K562 (cell line): ENCODE measurements around the gene ACRBP. TPM values are rescaled to one million over a fixed set of nuclear protein-coding genes. Genes with fewer than 3 reads are reported as not detected.

Source experiments
- ATAC-seq: fragments of 200-7000 bp; cut with Tn5 transposase; 3 replicates; pipeline ENCODE4 v1.9.1; 2020; ENCODE audit warnings: moderate library complexity
- BruUV-seq: library from RNA; stranded (reverse); fragments of 400-500 nt; replicated peaks from 2 replicates; lab custom pipeline; 2021; lab: Mats Ljungman, UMichigan
- CTCF ChIA-PET: fragments of 300-600 bp; formaldehyde crosslinking; extraction: SDS; loops from one replicate; lab custom pipeline; 2021; ENCODE audit warnings: low intra/inter-chr PET ratio; lab: Yijun Ruan, JAX
- POLR2A ChIA-PET: fragments of 300-600, 350-650 bp; sonication (Branson Sonifier 250); formaldehyde crosslinking; extraction: SDS; loops from one replicate; lab custom pipeline; 2021; ENCODE audit warnings: antibody characterized with exemption, inconsistent platforms; lab: Yijun Ruan, JAX
- DNase-seq, 4 experiments: peaks; one replicate each; pipeline versions ENCODE4 v3.0.0 to v3.0.0-alpha.2; 2011 to 2018; ENCODE audit warnings: low spot score in 3 of 4, mixed read lengths in 3 of 4; ENCODE audit errors: extremely low read depth in 1 of 4
- FAIRE-seq: peaks from 2 replicates; lab custom pipeline; 2011; peaks lifted over from hg19 to GRCh38; lab: Jason Lieb, UNC
- H2AFZ ChIP-seq: 2 replicates; pipeline ENCODE4 v1.6.0; 2011; ENCODE audit warnings: low read depth, low read length, control low read depth, inconsistent platforms
- H3K27ac ChIP-seq: fragments of 200-600 bp; 3 replicates; pipeline ENCODE4 v1.8.0; 2011; ENCODE audit warnings: low read depth, mild to moderate bottlenecking, control low read depth, inconsistent platforms, low read length, moderate library complexity, mixed read lengths; ENCODE audit errors: extremely low read depth
- H3K27me3 ChIP-seq, 2 experiments: fragments of 300-600 bp in 1 of 2; 2 replicates in 1 of 2; 3 replicates in 1 of 2; pipeline versions ENCODE4 v1.6.0 to v1.8.0; 2011; ENCODE audit warnings: inconsistent platforms in 2 of 2, low read length in 2 of 2, mild to moderate bottlenecking in 1 of 2, mixed read lengths in 1 of 2, moderate library complexity in 1 of 2; ENCODE audit not compliant: control insufficient read depth in 2 of 2, insufficient read depth in 2 of 2
- H3K36me3 ChIP-seq: fragments of 300-600 bp; 3 replicates; pipeline ENCODE4 v1.8.0; 2011; ENCODE audit warnings: mild to moderate bottlenecking, low read length, inconsistent platforms; ENCODE audit not compliant: control insufficient read depth, insufficient read depth
- H3K4me1 ChIP-seq, 2 experiments: fragments of 200-600 bp in 1 of 2; replicated peaks in 1 of 2; 2 replicates in 1 of 2; 3 replicates in 1 of 2; pipeline versions ENCODE4 v1.5.1 to v1.8.0; 2011; ENCODE audit warnings: inconsistent platforms in 2 of 2, low read length in 2 of 2, mild to moderate bottlenecking in 1 of 2, mixed read lengths in 1 of 2, moderate library complexity in 1 of 2; ENCODE audit not compliant: control insufficient read depth in 2 of 2, insufficient read depth in 2 of 2
- H3K4me2 ChIP-seq: 2 replicates; pipeline ENCODE4 v1.6.1; 2011; ENCODE audit warnings: low read length, control low read depth, inconsistent platforms, mixed read lengths; ENCODE audit not compliant: insufficient read depth
- H3K4me3 ChIP-seq: fragments of 200-600 bp; sonication (generic), shearing (Covaris generic); 2 replicates; pipeline ENCODE4 v1.5.1; 2016; ENCODE audit warnings: control low read depth, inconsistent platforms
- H3K79me2 ChIP-seq: fragments of 200-600 bp; 3 replicates; pipeline ENCODE4 v1.8.0; 2011; ENCODE audit warnings: low read length, inconsistent platforms; ENCODE audit not compliant: control insufficient read depth, insufficient read depth
- H3K9ac ChIP-seq, 2 experiments: 2 replicates each; pipeline versions ENCODE4 v1.6.0 to v1.6.1; 2011; ENCODE audit warnings: low read depth in 2 of 2, low read length in 2 of 2, control low read depth in 1 of 2, inconsistent platforms in 1 of 2, mild to moderate bottlenecking in 1 of 2, mixed read lengths in 1 of 2; ENCODE audit not compliant: insufficient read depth in 1 of 2
- H3K9me1 ChIP-seq: one replicate; pipeline ENCODE4 v1.6.0; 2011; ENCODE audit warnings: inconsistent platforms, mild to moderate bottlenecking, low read length, moderate library complexity; ENCODE audit not compliant: control insufficient read depth, insufficient read depth
- H3K9me3 ChIP-seq: replicated peaks from 2 replicates; pipeline ENCODE4 v1.5.1; 2011; ENCODE audit warnings: low read depth, low read length, inconsistent platforms; ENCODE audit not compliant: control insufficient read depth, insufficient read depth
- H4K20me1 ChIP-seq: replicated peaks from 2 replicates; pipeline ENCODE4 v1.6.1; 2011; ENCODE audit warnings: low read length, inconsistent platforms, mixed read lengths; ENCODE audit not compliant: control insufficient read depth, insufficient read depth
- NFRKB ChIP-seq: fragments of 450-650 bp; IDR thresholded peaks from 2 replicates; pipeline ENCODE4 v1.6.1; 2016; ENCODE audit warnings: low read depth
- OTX1 ChIP-seq: fragments of 450-650 bp; formaldehyde crosslinking; IDR thresholded peaks from 2 replicates; pipeline ENCODE4 v1.4.0; 2022; ENCODE audit warnings: mild to moderate bottlenecking
- ZFP36 ChIP-seq: fragments of 150-350 bp; IDR thresholded peaks from 2 replicates; pipeline ENCODE4 v1.6.1; 2018; ENCODE audit warnings: low read length, low read depth; ENCODE audit not compliant: partially characterized antibody
- ZNF324 ChIP-seq: fragments of 250-450 bp; sonication (Bioruptor Pico); IDR thresholded peaks from 2 replicates; pipeline ENCODE4 v1.4.0; 2020; ENCODE audit warnings: mild to moderate bottlenecking
- ZNF583 ChIP-seq: fragments of 250-450 bp; sonication (Bioruptor Pico); IDR thresholded peaks from 2 replicates; pipeline ENCODE4 v1.4.0; 2020
- WGBS: fragments of 100-300 bp; shearing (Covaris generic); methylation state at CpG from one replicate; pipeline ENCODE4 v1.1.6; 2016; ENCODE audit warnings: low coverage, mixed read lengths; ENCODE audit not compliant: insufficient coverage; ENCODE audit errors: missing lambda C conversion rate; 5-methylcytosine and 5-hydroxymethylcytosine counted together
- in situ Hi-C: fragments of 300-500 bp; cut with MboI; formaldehyde crosslinking; loops from 4 replicates; pipeline ENCODE4 v1.15.0; 2018; ENCODE audit warnings: inconsistent platforms, mixed read lengths
- intact Hi-C: fragments of 100-400 bp; cut with micrococcal nuclease; formaldehyde crosslinking; loops from 2 replicates; pipeline ENCODE4 v1.14.2; 2022
- polyA plus RNA-seq, 8 experiments: library from polyadenylated mRNA; depleted of rRNA in 4 of 8; stranded (reverse) in 5 of 8; unstranded in 3 of 8; fragments of >200 nt; fragmentation: Nextera tagmentation in 2 of 8; fragmentation: Illumina TruSeq in 1 of 8; extraction: Ambion mirVana in 2 of 8; extraction: Trizol in 1 of 8; gene quantifications; 2 replicates each; pipeline versions ENCODE4 v1.2.1 to v1.2.3, GENCODE V29; 2011 to 2014; ENCODE audit warnings: inconsistent platforms in 1 of 8, missing spikeins in 1 of 8
- total RNA-seq, 7 experiments: library from RNA; depleted of rRNA in 6 of 7; stranded (reverse); fragments of >200 nt in 6 of 7; fragmentation: Illumina TruSeq in 2 of 7; extraction: Trizol in 2 of 7; gene quantifications; 2 replicates each; pipeline versions ENCODE4 v1.2.1 to v1.2.3, GENCODE V29; 2011 to 2021; ENCODE audit warnings: low replicate concordance in 1 of 7

The ACRBP gene
- total and polyA plus RNA-seq, 9 of the 15 experiments (the other 6 are each of a cell fraction or from before 2014, with no cell fraction given): 3.1 to 31.8 (median 8.4) TPM

- Histone ChIP-seq H3K4me3 (no peak overlapping the region), H3K27me3 (no peaks in the 10 kb centered on the region), H3K36me3 (peaks cover 7% of the 10 kb centered on the region; the same call in 1 of the 3 replicates), H3K79me2 (no peaks in the 10 kb centered on the region; the same call in 2 of the 3 replicates), H3K9me1 (no peaks in the 10 kb centered on the region), H2AFZ (peak overlapping the region; percentile 52), H3K9me3 (no peaks in the 10 kb centered on the region), H3K27ac (peak overlapping the region; percentile 85), H4K20me1 (no peaks in the 10 kb centered on the region), H3K9ac (peak overlapping the region; percentile 62 to 90), H3K4me1 (peaks cover 29 to 38% of the 10 kb centered on the region in 2 experiments), H3K4me2 (peak overlapping the region; percentile 49)
- intact Hi-C loops (loop anchor here (2.0 to 10.0 kb wide), 3 partner anchors 74 to 210 kb away; partner anchors contain the start of genes GPR162, P3H3 and ZNF384), in situ Hi-C loops (no loop called here)
- 60% methylated on average over 3 of the region's 7 CpGs for WGBS
- DNase-seq (no peak), ATAC-seq (no peak), FAIRE-seq (no peak)
- BruUV-seq: no TSS peak
- TF ChIP-seq ZFP36: peak; percentile 12
- 0 out of 2 replicates have a peak, but pooled peaks have one; percentile 1 for TF ChIP-seq ZNF583 (CRISPR knock-in tag)
- TF ChIP-seq NFRKB: 0 out of 2 replicates have a peak, but pooled peaks have one; percentile 26
- TF ChIP-seq OTX1 (CRISPR knock-in tag): no peak
- no peak for TF ChIP-seq ZNF324
- CTCF ChIA-PET: interaction anchor here (0.7 kb wide), 1 partner anchor 76 kb away, joined by 4 read pairs; no protein-coding TSS in a partner anchor
- POLR2A ChIA-PET: interaction anchor here (1.6 to 2.2 kb wide), 3 partner anchors 9 to 177 kb away, joined by 3 to 8 read pairs (median 6); no protein-coding TSS in a partner anchor
Measured at GRCh38 chr12:6614513-6615172, 32.6 kb downstream of the ACRBP start.
